HG03439 (cell line): ENCODE data around the gene ATP6V1F.

Source experiments
- ATAC-seq: cut with Tn5 transposase; IDR thresholded peaks from one replicate; pipeline ENCODE4 v1.9.1; 2021; ENCODE audit warnings: mild to moderate bottlenecking, moderate library complexity; ENCODE audit not compliant: unreplicated experiment

Gene ATP6V1F, protein sequence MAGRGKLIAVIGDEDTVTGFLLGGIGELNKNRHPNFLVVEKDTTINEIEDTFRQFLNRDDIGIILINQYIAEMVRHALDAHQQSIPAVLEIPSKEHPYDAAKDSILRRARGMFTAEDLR

GRCh38 chr7:128862571-128863432, at the start of gene ATP6V1F:
Gene ATP6V1F, plus strand, starts transcription at chr7:128862856. Its CDS starts 49 bp downstream, at chr7:128862905.
- peak; percentile 83 for ATAC-seq

DNA sequence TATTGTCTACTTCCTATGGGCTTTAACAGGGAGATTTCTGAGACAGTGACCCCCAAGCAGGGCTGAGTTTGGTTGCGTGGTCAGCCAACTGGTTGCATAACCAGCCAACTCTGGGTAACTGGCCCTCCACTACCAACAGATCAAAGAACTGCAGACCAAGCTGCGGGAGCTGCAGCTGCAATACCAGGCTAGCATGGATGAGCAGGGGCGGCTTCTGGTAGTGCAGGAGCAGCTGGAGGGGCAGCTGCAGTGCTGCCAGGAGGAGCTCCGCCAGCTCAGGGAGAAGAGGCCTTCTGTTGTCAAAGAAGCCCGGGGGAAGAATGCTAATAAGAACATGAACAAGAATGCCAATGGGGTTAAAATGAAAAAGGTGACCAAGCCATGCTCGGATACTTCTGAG, 48.2 kb upstream of the ATP6V1F start:
- no peak for ATAC-seq

DNA sequence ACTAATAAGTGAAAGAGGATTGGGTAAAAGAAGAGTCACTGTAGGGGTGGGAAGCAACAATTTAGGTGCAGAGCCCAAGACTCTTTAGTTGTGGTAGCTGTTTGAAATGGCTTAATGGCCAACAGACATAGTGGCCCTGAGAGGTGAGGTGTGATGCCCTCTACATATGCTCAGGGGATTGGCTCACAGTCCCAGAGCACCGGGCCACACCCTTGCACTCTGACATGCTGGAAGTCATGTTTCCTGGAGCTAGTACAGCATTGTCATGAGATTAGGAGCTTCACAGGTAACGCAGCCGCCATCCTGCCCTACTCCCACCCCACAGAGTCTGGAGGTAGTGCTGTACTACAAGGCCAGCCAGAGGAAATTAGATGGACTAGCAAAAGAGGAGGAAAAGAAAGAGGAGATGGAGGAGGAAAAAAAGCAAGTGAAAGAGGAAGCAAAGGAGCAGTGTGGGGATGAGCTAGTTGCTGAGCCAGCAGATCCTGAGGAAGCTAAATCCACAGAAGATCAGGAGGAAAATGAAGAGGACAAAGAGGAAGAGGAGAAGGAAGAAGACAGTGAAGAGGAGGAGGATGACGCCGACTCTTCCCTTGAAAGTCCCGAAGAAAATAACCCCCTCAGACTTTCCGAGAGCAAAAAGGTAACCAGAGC, 47.2 kb upstream of the ATP6V1F start:
- no peak for ATAC-seq

DNA sequence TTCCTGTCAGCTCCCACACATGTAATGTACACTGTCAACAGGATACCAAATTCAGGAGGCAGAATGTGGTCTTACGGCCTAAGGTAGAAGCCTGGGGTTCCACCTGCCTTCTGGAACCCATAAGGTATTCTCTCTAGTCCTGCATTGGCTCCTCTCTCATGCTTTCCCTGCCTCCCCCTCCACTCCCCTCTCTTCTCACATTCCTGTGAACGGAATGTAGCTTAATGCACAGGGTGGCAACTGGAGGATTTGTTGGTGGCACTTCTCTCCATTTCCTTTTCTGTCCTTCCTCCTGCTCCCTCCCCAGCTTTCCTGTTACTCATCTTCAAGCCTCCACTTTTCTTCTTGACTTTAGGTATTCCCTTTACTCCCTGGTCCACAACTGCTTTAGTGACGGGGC, 44.0 kb upstream of the ATP6V1F start:
- no peak for ATAC-seq

GRCh38 chr7:128821724-128822123, 40.9 kb upstream of the ATP6V1F start:
- ATAC-seq: no peak

DNA sequence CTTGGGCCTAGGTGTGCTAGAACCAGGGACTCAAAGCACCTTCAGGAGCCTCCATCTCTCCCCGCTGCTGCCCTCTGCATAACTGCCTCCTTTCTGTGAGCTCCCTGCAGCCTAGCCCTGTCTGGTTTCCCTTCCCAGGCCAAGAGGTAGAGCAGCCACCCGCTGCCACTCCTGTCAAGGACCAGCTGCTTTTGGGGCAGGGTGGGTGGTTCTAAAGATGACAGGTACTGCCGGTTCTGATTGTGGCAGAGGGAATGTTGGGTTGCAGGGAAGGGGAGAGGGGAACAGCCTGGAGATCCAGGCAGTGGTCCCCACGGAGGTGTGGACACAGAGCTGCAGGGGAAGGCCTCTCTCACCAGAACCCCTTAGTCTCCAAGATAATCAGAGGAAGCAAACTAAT, 36.1 kb upstream of the ATP6V1F start:
- ATAC-seq: no peak

GRCh38 chr7:128826916-128827247, 35.8 kb upstream of the ATP6V1F start:
- no peak for ATAC-seq

- no peak for ATAC-seq
These were observed 35.3 kb upstream of the ATP6V1F start for GRCh38 chr7:128827248-128827958.

GRCh38 chr7:128827971-128828711, 34.5 kb upstream of the ATP6V1F start:
- no peak for ATAC-seq

DNA sequence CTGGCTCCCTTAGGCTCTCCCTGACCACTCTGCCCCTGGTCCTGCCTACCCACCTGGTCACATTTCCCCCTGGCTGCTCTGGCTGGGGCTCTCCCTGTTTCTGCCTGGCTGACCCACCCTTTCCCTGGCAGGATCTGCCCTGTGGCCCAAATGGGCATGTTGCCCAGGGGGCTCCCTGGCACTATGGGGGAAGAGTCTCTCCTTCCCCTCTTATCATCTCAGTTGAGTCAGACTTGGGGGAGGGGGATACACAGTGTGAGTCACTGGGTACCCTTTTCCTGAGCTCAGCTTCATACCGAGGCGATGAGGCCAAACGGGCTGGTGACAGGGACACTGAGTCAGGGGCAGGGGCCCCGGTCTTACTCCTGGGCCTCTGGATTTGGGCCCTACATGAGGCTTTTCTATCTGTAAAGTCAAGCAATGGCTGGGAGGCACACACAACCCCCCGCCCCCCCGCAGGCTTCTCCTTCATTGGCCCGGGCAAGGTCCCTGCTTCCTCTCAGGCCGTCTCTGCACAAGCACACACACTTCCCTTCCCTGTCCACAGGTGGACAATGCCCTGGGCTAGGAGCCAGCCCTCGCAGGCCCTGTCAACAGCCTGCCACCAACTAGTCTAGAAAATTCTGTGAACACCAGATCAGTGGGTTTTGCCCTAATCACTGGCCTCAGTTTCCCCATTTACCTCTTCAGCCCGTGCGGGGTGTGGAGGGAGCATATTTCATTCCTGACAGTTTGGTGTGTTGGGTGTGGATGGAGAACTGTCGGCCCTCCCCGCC, 33.1 kb upstream of the ATP6V1F start:
- no peak for ATAC-seq

- no peak for ATAC-seq
These were observed 32.2 kb upstream of the ATP6V1F start, which contains the start of gene FLNC for GRCh38 chr7:128830231-128831177. Gene FLNC, plus strand, starts transcription at chr7:128830406. Its CDS starts 232 bp downstream, at chr7:128830638.

DNA sequence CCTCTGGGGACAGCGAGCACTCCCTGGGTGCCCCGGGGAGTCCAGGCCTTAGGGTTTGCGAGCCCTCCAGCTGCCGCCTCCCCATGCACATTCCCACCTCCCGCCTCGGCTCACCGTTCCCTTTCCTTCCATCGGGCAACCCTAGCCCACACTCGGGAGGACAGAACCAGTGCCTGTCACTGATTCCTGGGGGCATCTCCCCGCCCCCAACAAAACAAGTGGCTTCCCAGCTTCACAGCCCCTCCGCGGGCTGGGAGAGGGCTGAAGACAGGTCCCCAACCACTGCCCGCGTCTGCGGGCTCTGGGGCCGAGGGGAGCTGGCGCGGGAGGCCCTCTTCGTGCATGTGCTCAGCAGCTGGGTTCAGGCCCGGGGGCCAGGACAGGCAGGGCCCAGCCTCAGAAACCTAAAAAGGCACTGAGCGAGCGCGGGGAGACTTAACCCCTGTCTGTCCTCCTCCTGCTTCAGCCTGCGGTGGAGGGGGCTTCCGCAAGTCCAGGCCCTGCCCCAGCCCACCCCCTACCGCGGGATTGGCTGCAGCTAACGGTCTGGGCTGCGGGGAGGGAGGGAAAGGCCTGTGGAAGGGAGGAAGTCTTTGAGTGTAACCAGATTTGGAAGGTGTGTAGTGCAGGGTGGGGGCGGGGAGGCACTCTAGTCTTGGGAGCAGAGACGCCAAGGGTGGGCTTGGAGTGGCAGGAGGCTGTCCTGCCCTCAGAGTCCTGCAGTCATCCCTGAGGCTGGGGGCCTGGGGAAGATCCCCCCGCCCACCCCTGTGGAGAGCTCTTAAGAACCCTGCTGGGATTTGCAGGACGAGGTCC, 31.3 kb upstream of the ATP6V1F start:
- no peak for ATAC-seq

GRCh38 chr7:128831994-128832879, 30.4 kb upstream of the ATP6V1F start:
- no peak for ATAC-seq

DNA sequence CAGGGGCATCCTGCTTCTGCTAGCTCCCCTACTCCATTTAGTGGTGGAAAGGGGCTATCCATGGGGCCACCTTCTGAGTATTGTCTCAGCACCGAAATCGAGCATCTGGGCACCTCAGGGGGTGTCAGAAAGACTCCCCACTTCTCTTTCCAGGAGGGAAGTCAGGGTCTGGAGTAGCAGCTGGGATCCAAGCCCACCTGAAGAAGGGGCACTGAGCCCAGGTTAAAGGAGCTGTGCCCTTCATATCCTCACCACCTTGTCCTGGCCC, 29.8 kb upstream of the ATP6V1F start:
- no peak for ATAC-seq

- no peak for ATAC-seq
These were observed 29.3 kb upstream of the ATP6V1F start for GRCh38 chr7:128833148-128833945.

DNA sequence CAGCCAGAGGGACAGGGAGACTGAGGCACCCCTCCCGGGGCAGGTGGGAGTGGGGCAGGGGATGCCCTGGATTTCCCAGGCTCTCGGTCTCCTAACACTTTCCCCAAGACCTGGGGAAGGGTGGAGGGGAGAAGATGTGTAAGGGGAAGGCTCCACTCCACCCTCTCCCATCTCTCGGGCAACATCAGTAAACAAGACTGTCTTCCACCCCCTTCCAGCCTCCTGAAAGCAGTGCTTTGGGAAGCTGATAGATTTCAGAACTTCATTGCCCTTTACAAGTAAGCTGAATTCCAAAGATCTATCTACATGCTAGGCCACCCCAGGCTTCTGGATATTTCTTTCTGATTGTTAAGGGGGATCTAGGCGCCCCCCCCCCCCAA, 28.7 kb upstream of the ATP6V1F start:
- ATAC-seq: no peak
